Colonic mucosa (tissue), 4 donors: Measurements from ENCODE around the gene CCND1. TPM values are rescaled to one million over a fixed set of nuclear protein-coding genes. Genes with fewer than 3 reads are reported as not detected.

ENCODE experiments used
- DNase-seq: peaks from one replicate; pipeline ENCODE4 v3.0.0-alpha.2; 2020
- H3K27ac ChIP-seq: fragments of 200-600 bp; one replicate; pipeline ENCODE4 v1.8.0; 2021
- H3K27me3 ChIP-seq: fragments of 200-600 bp; one replicate; pipeline ENCODE4 v1.8.0; 2021
- H3K36me3 ChIP-seq: fragments of 200-600 bp; one replicate; pipeline ENCODE4 v1.8.0; 2021
- H3K4me1 ChIP-seq: fragments of 200-600 bp; one replicate; pipeline ENCODE4 v1.8.0; 2021; ENCODE audit warnings: mild to moderate bottlenecking
- H3K4me3 ChIP-seq: fragments of 200-600 bp; one replicate; pipeline ENCODE4 v1.8.0; 2021
- H3K9ac ChIP-seq, 2 donors: one replicate each; pipeline ENCODE4 v1.7.0; 2013; ENCODE audit warnings: control low read depth in 2 of 2, low read depth in 2 of 2, low read length in 2 of 2
- H3K9me3 ChIP-seq: fragments of 200-600 bp; one replicate; pipeline ENCODE4 v1.8.0; 2021
- CTCF ChIP-seq: fragments of 200-600 bp; IDR thresholded peaks from one replicate; pipeline ENCODE4 v1.8.0; 2022; ENCODE audit warnings: antibody characterized with exemption, mild to moderate bottlenecking
- intact Hi-C: fragments of 100-400 bp; cut with DNase I; formaldehyde crosslinking; loops from one replicate; pipeline ENCODE4 v1.14.1; 2022
- total RNA-seq, 2 donors: library from RNA; stranded (reverse); fragmentation: NEBNext Ultra II Directional in 1 of 2; extraction: Animal tissue kit (Norgen Biotek cat#: 25700) in 1 of 2; gene quantifications; one replicate each; pipeline ENCODE4 v1.2.1, GENCODE V29; 2021
- donor health status: healthy.
- donor health status: DM: no; HTN: no; CAD: no.
- donor health status: DM: no; HTN: no; CAD: no.

Gene CCND1
- total RNA-seq, 2 donors from 2014 or later: 59.7 to 94.6 TPM

GRCh38 chr11:69666752-69667536 lies 26.0 kb downstream of the CCND1 start:
- DNase-seq: no peak
- Histone ChIP-seq H3K9me3 (no peaks in the 10 kb centered on the region), H3K36me3 (no peaks in the 10 kb centered on the region), H3K27me3 (no peaks in the 10 kb centered on the region), H3K4me1 (no peaks in the 10 kb centered on the region), H3K9ac (no peak overlapping the region), H3K27ac (no peak overlapping the region), H3K4me3 (no peak overlapping the region)
- intact Hi-C loops: no loop called here
- no peak for TF ChIP-seq CTCF

GRCh38 chr11:69667619-69668604 lies 27.0 kb downstream of the CCND1 start:
- no peak for DNase-seq
- no peaks in the 10 kb centered on the region for H3K9me3 ChIP-seq
- H3K27ac ChIP-seq: no peak overlapping the region
- H3K4me1 ChIP-seq: no peaks in the 10 kb centered on the region
- H3K9ac ChIP-seq: no peak overlapping the region
- no peak overlapping the region for H3K4me3 ChIP-seq
- no peaks in the 10 kb centered on the region for H3K36me3 ChIP-seq
- H3K27me3 ChIP-seq: no peaks in the 10 kb centered on the region
- TF ChIP-seq CTCF: no peak
- intact Hi-C loops: no loop called here

GRCh38 chr11:69669486-69669885 lies 28.5 kb downstream of the CCND1 start:
- Histone ChIP-seq H3K27me3 (no peaks in the 10 kb centered on the region), H3K4me1 (no peaks in the 10 kb centered on the region), H3K36me3 (no peaks in the 10 kb centered on the region), H3K27ac (no peak overlapping the region), H3K9me3 (no peaks in the 10 kb centered on the region), H3K4me3 (no peak overlapping the region), H3K9ac (no peak overlapping the region)
- no peak for TF ChIP-seq CTCF
- DNase-seq: no peak
- intact Hi-C loops: no loop called here

GRCh38 chr11:69670158-69670845 lies 29.3 kb downstream of the CCND1 start:
- peak overlapping the region in 1 of 2 donors; percentile 40 for H3K9ac ChIP-seq
- peak; percentile 97 for TF ChIP-seq CTCF
- DNase-seq: peak; percentile 79
- H3K4me1 ChIP-seq: no peaks in the 10 kb centered on the region
- intact Hi-C loops: loop anchor here (5.0 kb wide), 1 partner anchor 568 kb away; no protein-coding TSS in a partner anchor
- no peaks in the 10 kb centered on the region for H3K27me3 ChIP-seq
- no peak overlapping the region for H3K4me3 ChIP-seq
- H3K9me3 ChIP-seq: no peaks in the 10 kb centered on the region
- H3K27ac ChIP-seq: no peak overlapping the region
- no peaks in the 10 kb centered on the region for H3K36me3 ChIP-seq
